WTC11 (cell line): ENCODE measurements around the gene FCMR. TPM values are rescaled to one million over a fixed set of nuclear protein-coding genes. Genes with fewer than 3 reads are reported as not detected.

Source experiments
- ATAC-seq: fragments of 200-7000 bp; cut with Tn5 transposase; 2 replicates; pipeline ENCODE4 v1.10.0; 2021; ENCODE audit warnings: mild to moderate bottlenecking, moderate library complexity
- CTCF ChIA-PET: fragments of 300-600 bp; sonication (Branson Sonifier 250); formaldehyde crosslinking; loops from one replicate; lab custom pipeline; 2021; ENCODE audit warnings: antibody characterized with exemption; lab: Charles Lee
- POLR2A ChIA-PET: fragments of 350-600 bp; sonication (Branson Sonifier 250); formaldehyde crosslinking; loops from one replicate; lab custom pipeline; 2021; ENCODE audit warnings: antibody characterized with exemption; lab: Charles Lee
- DNase-seq: peaks from one replicate; pipeline ENCODE4 v3.0.0; 2021; ENCODE audit warnings: low spot score
- H3K27ac Mint-ChIP-seq: 2 replicates; pipeline ENCODE4 v1.8.0; 2021; ENCODE audit warnings: mixed read lengths
- H3K27me3 Mint-ChIP-seq: 2 replicates; pipeline ENCODE4 v1.8.0; 2021; ENCODE audit warnings: low read depth, mild to moderate bottlenecking, moderate library complexity, mixed read lengths
- H3K36me3 Mint-ChIP-seq: 2 replicates; pipeline ENCODE4 v1.8.0; 2021; ENCODE audit warnings: mixed read lengths
- H3K4me1 Mint-ChIP-seq: 2 replicates; pipeline ENCODE4 v1.8.0; 2022; ENCODE audit warnings: mixed read lengths
- H3K4me3 Mint-ChIP-seq: 2 replicates; pipeline ENCODE4 v1.8.0; 2021; ENCODE audit warnings: mild to moderate bottlenecking, moderate library complexity, mixed read lengths
- H3K9me3 Mint-ChIP-seq: 2 replicates; pipeline ENCODE4 v1.8.0; 2021; ENCODE audit warnings: mixed read lengths
- AR ChIP-seq: fragments of 250-450 bp; sonication (Bioruptor Pico); IDR thresholded peaks from 2 replicates; pipeline ENCODE4 v1.9.0; 2021; ENCODE audit warnings: mild to moderate bottlenecking
- ATF1 ChIP-seq: sonication (generic); formaldehyde crosslinking; IDR thresholded peaks from 2 replicates; pipeline ENCODE4 v1.8.1; 2023; ENCODE audit warnings: mild to moderate bottlenecking, moderate library complexity, missing genetic modification reagents
- CREM ChIP-seq: sonication (generic); formaldehyde crosslinking; IDR thresholded peaks from 2 replicates; pipeline ENCODE4 v1.8.1; 2022; ENCODE audit warnings: mild to moderate bottlenecking, missing genetic modification reagents, moderate library complexity
- E2F1 ChIP-seq: sonication (generic); formaldehyde crosslinking; IDR thresholded peaks from 2 replicates; pipeline ENCODE4 v1.8.0; 2022; ENCODE audit warnings: mild to moderate bottlenecking, missing genetic modification reagents
- ELF4 ChIP-seq: sonication (generic); formaldehyde crosslinking; IDR thresholded peaks from 2 replicates; pipeline ENCODE4 v1.8.1; 2022; ENCODE audit warnings: low read depth, mild to moderate bottlenecking, moderate library complexity, missing genetic modification reagents
- ESRRA ChIP-seq: sonication (generic); formaldehyde crosslinking; IDR thresholded peaks from 2 replicates; pipeline ENCODE4 v1.8.1; 2022; ENCODE audit warnings: mild to moderate bottlenecking, missing genetic modification reagents, borderline replicate concordance
- GABPB1 ChIP-seq: sonication (generic); formaldehyde crosslinking; IDR thresholded peaks from 2 replicates; pipeline ENCODE4 v1.8.1; 2023; ENCODE audit warnings: mild to moderate bottlenecking, missing genetic modification reagents
- HMGXB4 ChIP-seq: sonication (generic); formaldehyde crosslinking; IDR thresholded peaks from 2 replicates; pipeline ENCODE4 v1.8.1; 2023; ENCODE audit warnings: mild to moderate bottlenecking, moderate library complexity, missing genetic modification reagents
- IRF2 ChIP-seq: sonication (generic); formaldehyde crosslinking; IDR thresholded peaks from 2 replicates; pipeline ENCODE4 v1.8.0; 2022; ENCODE audit warnings: low read depth, missing genetic modification reagents, borderline replicate concordance
- JAZF1 ChIP-seq: fragments of 250-450 bp; sonication (Bioruptor Pico); IDR thresholded peaks from 2 replicates; pipeline ENCODE4 v1.9.0; 2021; ENCODE audit warnings: moderate library complexity, mild to moderate bottlenecking, inconsistent platforms
- NR2C2 ChIP-seq: sonication (generic); formaldehyde crosslinking; IDR thresholded peaks from 2 replicates; pipeline ENCODE4 v1.8.0; 2022; ENCODE audit warnings: mild to moderate bottlenecking, missing genetic modification reagents
- NR3C1 ChIP-seq: sonication (generic); formaldehyde crosslinking; conservative IDR thresholded peaks from 2 replicates; pipeline ENCODE4 v1.8.1; 2023; ENCODE audit warnings: low read depth, mild to moderate bottlenecking, missing genetic modification reagents
- OVOL2 ChIP-seq: fragments of 250-450 bp; sonication (Bioruptor Pico); IDR thresholded peaks from 2 replicates; pipeline ENCODE4 v1.9.0; 2021; ENCODE audit warnings: mild to moderate bottlenecking, borderline replicate concordance
- PRRX2 ChIP-seq: fragments of 250-450 bp; sonication (Bioruptor Pico); IDR thresholded peaks from 2 replicates; pipeline ENCODE4 v1.8.0; 2021; ENCODE audit warnings: mild to moderate bottlenecking
- RORB ChIP-seq: fragments of 250-450 bp; sonication (Bioruptor Pico); IDR thresholded peaks from 2 replicates; pipeline ENCODE4 v1.9.0; 2021; ENCODE audit warnings: mild to moderate bottlenecking
- USF1 ChIP-seq: sonication (generic); formaldehyde crosslinking; IDR thresholded peaks from 2 replicates; pipeline ENCODE4 v1.8.0; 2022; ENCODE audit warnings: mild to moderate bottlenecking, missing genetic modification reagents
- USF2 ChIP-seq: sonication (generic); formaldehyde crosslinking; IDR thresholded peaks from 2 replicates; pipeline ENCODE4 v1.8.1; 2023; ENCODE audit warnings: mild to moderate bottlenecking, missing genetic modification reagents, moderate library complexity
- ZMAT4 ChIP-seq: fragments of 250-450 bp; sonication (Bioruptor Pico); IDR thresholded peaks from 2 replicates; pipeline ENCODE4 v1.9.0; 2021; ENCODE audit warnings: mild to moderate bottlenecking
- total RNA-seq: library from RNA; stranded (reverse); gene quantifications from 3 replicates; pipeline ENCODE4 v1.2.3, GENCODE V29; 2021

FCMR gene
- total RNA-seq, 1 experiment from 2014 or later = 1.0 TPM

GRCh38 chr1:206891412-206891811 is 30.3 kb downstream of the FCMR start:
- Mint-ChIP-seq H3K27me3 (no peaks in the 10 kb centered on the region), H3K9me3 (no peaks in the 10 kb centered on the region), H3K4me1 (peaks cover 23% of the 10 kb centered on the region), H3K27ac (no peak overlapping the region), H3K36me3 (no peaks in the 10 kb centered on the region), H3K4me3 (no peak overlapping the region)
- TF ChIP-seq CREM (CRISPR knock-in tag) (no peak), PRRX2 (CRISPR knock-in tag) (no peak), USF2 (CRISPR knock-in tag) (no peak), ATF1 (CRISPR knock-in tag) (no peak), OVOL2 (no peak), RORB (no peak), NR3C1 (CRISPR knock-in tag) (no peak), NR2C2 (CRISPR knock-in tag) (no peak), IRF2 (CRISPR knock-in tag) (no peak), E2F1 (CRISPR knock-in tag) (no peak), ELF4 (no peak), JAZF1 (CRISPR knock-in tag) (no peak), USF1 (CRISPR knock-in tag) (no peak), ESRRA (CRISPR knock-in tag) (no peak), HMGXB4 (CRISPR knock-in tag) (no peak), AR (no peak), ZMAT4 (no peak), GABPB1 (CRISPR knock-in tag) (no peak)
- DNase-seq (no peak), ATAC-seq (no peak)
- ChIA-PET CTCF (no interaction called here), POLR2A (no interaction called here)
